ENCODE data around the gene DAAM2. TPM values are rescaled to one million over a fixed set of nuclear protein-coding genes. Genes with fewer than 3 reads are reported as not detected.

The DAAM2 gene
- total RNA-seq, 1 donor from 2014 or later, result not detected

DNA sequence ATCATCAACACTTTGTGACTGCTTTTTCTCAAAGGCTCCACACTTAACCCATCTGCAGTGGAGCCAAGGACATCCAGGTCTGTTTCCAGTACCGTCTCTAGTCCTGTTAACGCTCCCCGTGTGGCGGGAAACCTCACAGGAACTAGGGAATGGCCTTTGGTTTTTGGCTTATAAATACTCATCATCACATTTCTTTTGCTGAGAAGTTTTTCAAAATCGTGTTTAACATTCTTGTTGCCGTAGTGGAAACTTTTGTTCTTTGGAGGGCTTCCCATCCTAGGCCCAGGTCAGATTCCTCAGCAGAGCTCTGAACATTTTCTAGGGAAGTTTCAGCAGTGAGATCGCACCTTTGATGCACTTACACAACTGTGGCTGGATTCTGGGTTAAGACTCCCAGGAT is 24.6 kb downstream of the DAAM2 start:
- intact Hi-C loops (cut with micrococcal nuclease), result no loop called here

DNA sequence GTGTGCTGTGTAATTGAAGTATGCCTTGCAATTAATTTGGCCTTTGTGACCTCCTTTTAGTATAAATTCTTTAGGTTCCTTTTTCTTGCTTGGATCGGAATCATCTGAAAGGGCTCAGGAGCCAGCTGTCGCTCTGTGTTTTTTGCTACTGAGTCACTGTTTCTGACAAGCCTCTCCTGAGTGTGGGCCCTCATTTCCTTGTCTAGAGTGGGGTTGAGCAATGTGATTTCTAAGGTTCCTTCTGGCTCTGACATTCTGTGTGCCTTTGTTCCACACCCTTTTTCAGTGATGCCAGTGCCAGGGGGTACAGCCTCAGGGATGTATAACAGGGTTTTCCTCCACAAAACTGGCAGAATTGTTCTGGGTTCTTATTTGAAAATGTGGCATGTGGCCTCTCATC is 26.5 kb downstream of the DAAM2 start:
- intact Hi-C loops (cut with micrococcal nuclease), result no loop called here

DNA sequence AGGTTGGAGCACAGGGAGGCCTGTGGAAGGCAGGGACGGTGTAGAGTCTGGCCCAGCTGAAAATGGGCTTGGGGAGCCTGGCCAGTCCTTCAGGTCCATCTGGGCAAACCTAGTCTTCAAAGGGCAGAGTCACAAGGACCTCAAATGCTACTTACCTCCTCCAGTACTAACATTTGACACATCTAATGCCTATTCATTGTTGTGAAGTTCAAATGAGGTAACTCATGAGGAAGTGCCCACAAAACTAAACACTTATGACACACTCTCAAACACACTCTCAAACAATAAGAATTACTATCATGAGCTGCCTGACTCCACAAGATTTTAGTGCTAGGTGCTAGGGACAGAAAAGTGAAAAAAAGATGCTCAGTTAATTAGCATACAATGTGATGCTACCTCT is 27.1 kb downstream of the DAAM2 start:
- intact Hi-C loops (cut with micrococcal nuclease), result no loop called here

DNA sequence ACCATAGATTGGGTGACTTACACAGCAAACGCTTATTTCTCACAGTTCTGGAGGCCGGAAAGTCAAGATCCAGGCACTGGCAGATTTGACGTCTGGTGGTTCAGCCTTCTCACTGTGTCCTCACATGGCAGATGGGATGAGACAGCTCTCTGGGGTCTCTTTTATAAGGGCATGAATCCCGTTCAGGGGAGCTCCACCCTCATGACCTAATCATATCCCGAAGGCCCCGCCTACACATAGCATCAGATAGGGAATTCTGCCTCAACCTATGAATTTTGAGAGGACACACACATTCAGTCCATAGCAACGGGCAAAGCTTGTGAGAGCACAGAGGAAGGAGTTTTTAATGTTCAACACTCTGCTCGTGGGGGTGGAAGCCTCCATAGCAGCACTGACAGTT is 27.5 kb downstream of the DAAM2 start:
- intact Hi-C loops (cut with micrococcal nuclease), result no loop called here

DNA sequence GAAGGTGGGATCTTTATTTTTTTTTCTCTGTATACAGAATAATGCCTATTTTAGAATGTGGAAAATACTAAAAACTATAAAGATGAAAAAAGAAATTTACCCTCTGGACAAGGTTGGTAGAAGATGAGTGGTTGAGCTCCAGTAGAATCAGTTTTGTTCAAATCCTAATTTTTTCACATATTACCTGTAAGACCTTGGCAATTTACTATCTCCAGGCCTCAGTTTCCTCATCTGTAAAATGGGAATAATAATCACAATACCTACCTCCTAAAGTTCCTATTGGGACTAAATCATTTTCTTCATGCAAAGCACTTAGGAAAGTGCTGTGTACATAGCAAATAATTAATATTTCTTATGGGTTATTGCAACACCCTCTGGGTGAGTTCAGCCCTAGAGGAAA is 28.4 kb downstream of the DAAM2 start:
- intact Hi-C loops (cut with micrococcal nuclease), result no loop called here

DNA sequence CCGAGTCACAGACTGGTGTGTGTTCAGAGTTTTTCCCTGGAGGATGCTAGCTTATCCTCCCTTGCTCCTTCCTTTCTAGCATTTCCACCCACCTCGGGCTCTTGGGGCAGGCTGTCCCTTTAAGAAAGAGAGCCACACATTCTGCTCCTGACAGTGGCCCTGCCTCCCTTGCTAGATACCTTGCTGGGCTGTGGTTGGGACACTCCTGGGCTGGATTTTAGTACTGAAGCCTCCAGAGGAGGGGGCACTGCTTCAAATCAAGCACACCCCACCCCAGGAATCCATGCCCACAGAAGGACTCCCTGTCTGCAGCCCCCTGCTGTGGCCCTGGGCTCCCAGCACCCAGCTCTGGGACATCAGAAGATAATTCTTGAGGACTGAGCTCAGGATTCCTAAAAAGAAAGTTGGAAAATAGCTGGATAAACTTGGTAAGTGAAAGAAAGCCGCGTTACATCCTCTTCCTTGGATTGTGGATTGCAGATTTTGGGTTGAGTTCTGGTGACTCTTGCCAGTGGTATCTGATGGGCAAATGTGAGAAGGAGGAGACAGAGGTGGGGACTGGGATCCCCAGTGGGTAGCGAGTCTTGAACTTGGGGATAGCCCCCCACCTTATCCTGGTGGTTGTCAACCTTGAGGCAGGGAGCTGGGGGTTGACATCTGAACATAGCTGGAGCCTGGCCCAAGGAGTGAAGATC is 29.0 kb downstream of the DAAM2 start:
- intact Hi-C loops (cut with micrococcal nuclease), result no loop called here

DNA sequence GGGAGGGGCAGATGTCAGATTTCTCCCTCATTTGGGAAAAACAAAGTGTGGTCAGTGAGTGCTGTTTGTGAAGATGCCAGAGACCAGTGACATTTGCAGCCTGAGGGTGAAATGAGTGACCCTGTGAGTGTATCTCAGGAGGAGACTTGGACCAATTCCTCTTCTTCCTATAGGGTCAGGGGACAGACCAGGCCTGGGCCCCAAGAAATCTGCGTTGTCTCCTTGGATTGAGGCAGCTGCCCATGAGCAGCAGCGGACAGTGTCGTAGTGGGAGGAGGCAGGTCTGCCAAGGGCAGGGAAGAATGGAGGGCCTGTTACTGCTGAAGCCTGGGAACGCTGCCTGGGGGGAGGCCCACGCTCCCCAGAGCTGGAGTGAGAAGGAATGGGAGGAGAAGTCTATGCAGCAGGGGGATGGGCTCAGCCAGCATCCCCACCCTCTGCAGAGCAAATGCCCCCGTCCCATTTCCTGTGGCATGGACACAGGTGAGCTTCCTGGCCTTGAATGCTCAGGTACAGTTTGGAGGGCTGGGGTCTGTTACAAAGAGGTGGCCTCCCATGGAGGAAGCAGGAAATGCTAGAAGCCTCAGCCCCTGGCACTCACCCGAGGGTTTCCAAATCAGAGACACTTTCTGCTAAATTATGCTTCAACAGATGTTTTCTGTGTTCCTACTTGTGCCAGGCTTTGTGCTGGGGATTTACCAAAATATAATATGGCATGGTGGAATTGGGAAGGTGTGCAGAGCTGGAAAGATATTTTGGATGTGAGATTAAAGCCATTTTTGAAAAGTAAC is 29.8 kb downstream of the DAAM2 start:
- intact Hi-C loops (cut with micrococcal nuclease), result no loop called here

DNA sequence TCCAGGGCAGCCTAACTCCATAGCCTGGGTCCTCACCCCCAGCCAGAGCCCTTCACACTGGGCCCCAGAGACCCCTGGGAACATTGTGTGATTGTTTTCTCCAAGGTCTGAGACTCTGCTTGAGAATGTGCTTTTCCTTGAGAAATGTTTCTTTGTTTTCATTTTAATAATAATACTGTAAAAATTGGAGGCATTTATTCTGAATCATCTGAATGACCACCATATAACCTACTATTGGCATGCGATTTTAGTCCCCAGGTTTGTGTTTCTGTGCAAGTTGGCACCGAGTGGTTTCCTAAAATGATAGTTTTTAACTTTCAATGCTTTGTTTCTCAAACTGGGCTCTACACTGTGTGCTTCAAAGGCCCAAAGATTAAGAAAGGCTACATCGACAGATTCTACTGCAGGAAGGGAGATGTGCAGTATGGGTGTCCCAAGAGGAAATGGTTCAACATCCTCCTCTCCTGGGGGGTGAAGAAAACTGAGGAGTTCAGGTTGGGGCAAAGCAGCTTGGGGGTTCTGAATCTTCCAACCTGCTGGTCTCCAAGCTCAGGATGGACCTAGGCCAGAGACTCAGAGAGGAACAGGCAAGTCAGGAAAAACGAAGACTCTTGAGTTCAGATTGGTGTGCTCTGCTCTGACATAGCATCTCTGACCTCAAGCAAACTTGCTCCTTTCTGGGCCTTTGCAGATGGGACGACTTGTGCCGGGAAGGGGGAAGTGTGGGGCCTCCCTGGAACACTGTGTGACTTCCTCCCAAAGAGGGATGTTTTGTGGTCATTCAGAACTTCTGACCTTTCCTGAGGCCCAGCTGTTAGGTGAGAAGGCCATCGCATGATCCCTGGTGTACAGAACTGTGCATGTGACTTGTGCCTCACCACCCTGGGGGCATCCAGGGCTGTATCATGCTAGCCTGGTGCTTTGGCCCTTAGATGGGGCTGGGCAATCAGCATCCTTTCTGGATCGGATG is 31.0 kb downstream of the DAAM2 start:
- intact Hi-C loops (cut with micrococcal nuclease), result no loop called here

DNA sequence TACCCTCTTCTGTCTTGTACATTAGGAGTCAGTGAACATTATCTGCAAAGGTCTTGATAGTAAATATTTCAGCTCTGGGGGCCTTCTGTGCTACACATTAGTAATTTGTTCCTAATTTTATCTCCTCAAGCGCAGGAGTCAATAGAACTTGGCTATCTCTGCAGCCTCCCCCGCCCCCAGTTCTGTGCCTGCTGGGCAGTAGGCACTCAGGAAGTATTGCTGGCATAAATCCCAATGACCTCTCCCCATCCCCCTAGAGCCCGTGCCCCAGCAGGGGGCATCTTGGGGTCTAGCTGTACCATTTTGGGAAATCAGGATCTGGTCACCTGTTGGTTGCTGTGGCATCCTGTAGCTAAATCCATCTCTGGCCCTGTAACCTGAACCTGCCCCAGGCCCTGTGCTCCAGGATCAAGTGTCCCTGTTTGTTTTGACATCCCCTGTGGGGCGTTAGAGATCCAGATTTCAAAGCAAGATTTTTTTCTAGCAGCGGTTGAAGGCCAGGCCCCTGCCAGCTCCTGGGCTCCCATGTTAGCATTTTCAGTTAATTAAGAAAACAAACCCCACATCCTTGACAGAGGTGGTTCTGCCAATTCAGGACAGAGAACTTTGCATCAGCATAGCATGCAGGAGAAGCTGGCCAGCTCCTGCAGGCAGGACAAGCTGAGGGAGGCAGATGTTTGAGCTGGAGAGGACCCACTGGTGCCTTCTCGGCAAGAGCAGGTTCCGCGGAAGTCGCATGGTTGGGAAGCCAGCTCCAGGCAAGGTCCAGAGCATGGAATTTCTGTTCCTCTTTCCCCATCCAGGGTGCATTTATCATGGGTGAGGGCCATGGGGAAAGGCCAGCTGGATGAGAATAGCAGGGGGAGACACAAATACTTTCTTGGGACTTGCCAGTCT is 32.1 kb downstream of the DAAM2 start:
- intact Hi-C loops (cut with micrococcal nuclease), result no loop called here

DNA sequence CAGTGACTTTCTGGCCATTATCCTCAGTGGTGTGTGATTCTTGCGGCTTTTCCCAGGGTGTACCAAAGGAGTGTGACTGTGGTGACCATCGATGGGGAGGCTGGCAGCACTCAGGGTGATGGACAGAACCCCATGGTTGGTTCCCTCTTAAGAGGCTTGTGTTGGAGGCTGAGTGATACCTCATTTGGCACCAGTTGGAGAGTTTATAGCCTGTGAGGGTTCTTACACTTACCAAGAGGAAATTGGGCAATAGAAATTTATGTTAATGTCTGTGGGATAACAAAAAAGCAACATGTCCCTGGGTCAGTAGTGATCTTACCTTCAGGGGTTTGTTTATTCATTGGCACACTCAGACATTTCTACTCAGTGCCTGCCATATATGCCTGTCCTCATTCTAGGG is 37.2 kb downstream of the DAAM2 start:
- intact Hi-C loops (cut with micrococcal nuclease), result no loop called here

DNA sequence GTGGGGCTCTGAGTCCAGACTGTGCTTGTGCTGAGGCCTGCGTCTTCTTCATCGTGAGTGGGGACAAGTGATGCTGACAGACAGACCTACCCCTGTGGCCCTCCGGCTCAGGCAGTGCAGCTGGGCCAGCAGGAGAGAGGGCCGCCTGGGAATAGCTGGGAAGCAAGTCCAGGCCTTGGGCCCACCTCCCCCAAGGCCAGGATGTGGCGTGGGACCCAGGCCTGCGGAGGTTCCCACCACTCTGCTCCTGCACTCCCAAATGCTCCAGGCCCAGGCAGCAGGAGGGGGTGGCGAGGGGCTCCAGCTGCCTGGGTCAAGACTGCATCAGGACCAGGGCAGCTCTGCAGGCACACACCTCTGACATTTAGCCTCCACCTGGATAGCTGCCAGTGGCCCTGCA is 38.3 kb downstream of the DAAM2 start:
- intact Hi-C loops (cut with micrococcal nuclease), result no loop called here

DNA sequence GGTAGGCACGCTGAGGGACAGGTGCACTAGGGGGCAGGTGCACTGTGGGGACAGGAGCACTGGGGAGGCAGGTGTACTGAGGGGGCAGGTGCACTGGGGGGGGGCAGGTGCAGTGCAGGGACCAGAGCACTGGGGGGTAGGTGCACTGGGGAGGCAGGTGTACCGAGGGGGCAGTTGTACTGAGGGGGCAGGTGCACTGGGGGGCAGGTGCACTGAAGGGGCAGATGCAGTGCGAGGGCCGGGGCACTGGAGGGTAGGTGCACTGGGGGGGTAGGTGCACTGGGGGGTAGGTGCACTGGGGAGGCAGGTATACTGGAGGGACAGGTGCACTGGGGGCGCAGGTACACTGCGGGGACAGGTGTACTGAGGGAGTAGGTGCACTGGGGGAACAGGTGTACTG is 39.5 kb downstream of the DAAM2 start:
- intact Hi-C loops (cut with micrococcal nuclease), result no loop called here

DNA sequence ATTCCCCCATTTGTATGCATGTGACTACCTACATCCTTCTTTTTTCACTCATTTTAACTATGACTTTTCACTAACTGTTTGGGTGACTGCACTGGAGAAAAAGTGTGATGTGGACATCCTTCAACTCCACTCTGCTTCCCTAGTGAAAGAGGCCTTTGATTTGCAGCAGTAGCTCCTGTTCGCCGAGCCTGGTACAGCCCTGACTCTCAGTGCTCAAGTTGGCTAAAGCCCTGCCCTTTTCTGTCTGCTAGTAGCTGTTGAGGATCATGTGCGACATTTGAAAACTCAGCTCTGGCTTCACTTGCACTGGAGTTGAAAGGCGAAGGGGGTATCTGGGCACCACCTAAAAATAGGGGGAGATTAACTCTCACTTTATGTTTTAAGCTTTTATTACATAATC is 42.1 kb downstream of the DAAM2 start:
- intact Hi-C loops (cut with micrococcal nuclease), result no loop called here

DNA sequence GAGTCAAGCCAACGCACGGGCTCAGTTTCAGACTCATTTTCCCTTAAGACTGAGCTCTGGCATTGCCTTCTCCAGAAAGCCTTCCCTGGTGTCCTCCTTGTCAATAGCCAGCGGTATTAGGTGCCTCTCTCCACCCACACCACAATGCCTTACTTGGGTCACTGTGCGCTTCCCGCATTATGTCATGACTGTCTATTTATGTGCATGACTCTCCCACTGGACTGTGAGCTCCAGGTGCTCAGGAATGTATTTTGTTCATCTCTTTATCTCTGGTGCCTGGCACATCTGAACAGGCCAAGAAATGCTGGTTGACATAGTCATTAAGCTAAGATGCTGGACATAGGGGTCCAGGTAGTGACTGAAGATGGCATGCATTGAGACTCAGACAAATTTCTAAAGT is 42.7 kb downstream of the DAAM2 start:
- intact Hi-C loops (cut with micrococcal nuclease), result no loop called here

DNA sequence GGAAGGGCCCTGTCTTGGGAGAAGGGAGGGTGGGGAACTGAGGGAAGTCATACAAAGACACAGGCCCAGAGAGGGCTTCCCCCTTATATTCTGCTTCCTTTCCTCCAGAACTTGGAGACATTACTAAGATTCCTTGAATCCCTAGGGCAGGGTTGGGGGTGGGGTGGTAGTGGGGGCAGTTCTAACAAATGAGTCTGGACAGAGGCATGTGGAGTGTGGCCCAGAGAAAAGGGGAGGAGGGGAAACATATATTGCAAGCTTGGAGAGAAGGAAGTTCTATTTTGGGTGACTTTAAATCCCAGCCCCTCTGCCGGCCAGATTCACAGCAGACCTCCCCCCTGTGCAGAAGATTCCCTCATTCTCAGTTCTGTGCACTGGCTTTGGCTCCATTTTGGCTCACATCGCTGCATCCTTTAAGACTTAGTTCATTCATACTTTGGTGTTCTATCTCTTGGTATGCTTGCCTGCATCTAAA is 43.7 kb downstream of the DAAM2 start:
- intact Hi-C loops (cut with micrococcal nuclease), result no loop called here

DNA sequence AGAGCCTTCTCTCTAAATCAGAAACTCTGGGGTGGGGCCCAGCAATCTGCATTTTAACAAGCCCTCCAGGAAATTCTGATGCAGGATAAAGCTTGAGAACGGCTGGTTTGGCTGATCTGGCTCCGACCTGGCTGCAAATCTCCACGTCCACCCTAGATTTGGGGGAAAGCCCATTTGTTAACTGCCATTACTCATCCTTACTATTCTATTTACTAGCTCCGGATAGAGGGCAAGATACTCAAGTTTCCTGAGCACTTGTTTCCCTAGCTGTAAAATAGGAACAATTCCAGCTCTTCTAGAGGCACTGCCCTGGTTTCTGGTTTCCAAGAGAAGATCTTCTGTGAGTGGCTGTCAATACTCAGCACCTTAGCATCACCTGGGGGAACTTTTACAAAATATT is 44.4 kb downstream of the DAAM2 start:
- intact Hi-C loops (cut with micrococcal nuclease), result no loop called here

DNA sequence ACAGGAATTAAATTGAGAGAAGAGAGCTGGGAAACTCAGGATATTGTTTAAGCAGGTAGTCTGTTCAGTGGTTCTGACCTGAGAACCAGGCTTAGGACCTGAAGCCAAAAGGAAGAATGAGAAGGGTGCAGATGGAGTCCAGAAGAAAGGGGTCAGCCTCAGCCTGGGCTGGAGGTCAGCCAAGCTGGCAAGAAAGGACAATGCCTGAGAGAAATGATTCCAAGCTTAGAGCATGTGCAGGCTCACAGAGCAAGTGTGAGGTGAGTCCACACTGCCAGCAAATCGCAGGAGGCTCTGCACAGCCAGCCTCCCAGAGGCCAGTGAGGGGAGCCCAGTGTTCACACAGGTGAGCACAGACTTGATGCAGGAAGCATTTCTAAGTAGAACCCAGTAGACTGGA is 47.3 kb downstream of the DAAM2 start:
- intact Hi-C loops (cut with micrococcal nuclease), result no loop called here

DNA sequence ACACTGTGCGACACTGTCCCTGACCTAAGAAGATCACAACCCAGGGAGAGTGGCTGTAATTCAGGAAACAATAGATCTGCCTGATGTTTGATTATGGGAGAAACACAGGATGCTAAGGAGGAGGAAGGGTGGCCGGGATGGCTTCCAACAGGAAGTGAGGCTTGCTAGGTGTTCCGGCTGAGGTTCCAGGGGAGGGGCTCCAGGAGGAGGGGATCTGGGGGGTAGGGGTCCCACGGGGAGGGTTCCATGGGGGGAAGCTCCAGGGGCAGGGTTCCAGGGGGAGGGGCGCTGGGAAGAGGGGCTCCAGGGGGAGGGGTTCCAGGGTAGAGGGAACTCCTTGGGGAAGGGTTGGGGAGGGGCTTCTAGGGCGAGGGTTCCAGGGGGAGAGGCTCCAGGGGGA is 48.6 kb downstream of the DAAM2 start:
- intact Hi-C loops (cut with micrococcal nuclease), result no loop called here

DNA sequence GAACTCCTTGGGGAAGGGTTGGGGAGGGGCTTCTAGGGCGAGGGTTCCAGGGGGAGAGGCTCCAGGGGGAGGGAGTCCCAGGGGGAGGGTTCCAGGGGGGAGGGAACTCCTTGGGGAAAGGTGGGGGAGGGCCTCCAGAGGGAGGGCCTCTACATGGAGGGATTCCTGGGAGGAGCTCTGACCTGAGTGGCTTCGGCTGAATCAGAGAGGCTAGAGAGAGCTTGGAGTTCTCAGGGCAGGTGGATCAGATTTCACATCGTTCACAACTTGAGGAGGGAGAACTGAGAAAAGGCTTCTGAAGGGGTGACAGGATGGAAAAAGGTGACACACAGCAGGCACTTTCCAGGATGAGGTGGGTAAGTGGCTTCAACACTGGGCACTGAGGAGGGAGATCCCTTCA is 49.1 kb downstream of the DAAM2 start:
- intact Hi-C loops (cut with micrococcal nuclease), result no loop called here

DNA sequence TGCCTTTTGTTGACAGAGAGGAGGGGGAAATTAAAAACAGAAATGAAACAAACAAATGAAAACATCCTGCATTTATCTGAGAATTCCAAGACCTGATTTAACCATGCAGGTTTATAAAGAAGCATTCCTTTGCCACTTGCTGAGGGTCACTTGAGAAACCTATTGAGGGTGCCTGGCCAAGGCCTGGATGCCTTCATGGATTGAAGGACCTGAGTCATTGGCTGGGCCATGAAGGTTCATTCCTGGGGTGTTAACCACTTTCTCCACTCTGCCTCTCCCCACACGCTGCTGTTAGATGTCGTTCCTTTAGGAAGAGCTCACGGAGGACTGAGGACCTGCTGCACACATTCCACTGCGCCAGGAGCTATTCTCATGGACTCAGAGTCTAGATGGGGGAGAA is 49.7 kb downstream of the DAAM2 start:
- intact Hi-C loops (cut with micrococcal nuclease), result no loop called here
